Esophagus (tissue), 2 donors: ENCODE measurements around the gene MAPK14. TPM values are rescaled to one million over a fixed set of nuclear protein-coding genes. Genes with fewer than 3 reads are reported as not detected.

Experiments used
- H3K27ac ChIP-seq, 2 donors: one replicate each; pipeline ENCODE4 v1.5.1; 2013; ENCODE audit warnings: low read depth in 2 of 2, mild to moderate bottlenecking in 2 of 2, inconsistent platforms in 1 of 2, low read length in 1 of 2, moderate library complexity in 1 of 2
- H3K27me3 ChIP-seq, 2 donors: one replicate each; pipeline ENCODE4 v1.6.1; 2013; ENCODE audit warnings: low read length in 2 of 2, control low read depth in 1 of 2, mild to moderate bottlenecking in 1 of 2; ENCODE audit not compliant: insufficient read depth in 2 of 2, control insufficient read depth in 1 of 2
- H3K36me3 ChIP-seq, 2 donors: one replicate each; pipeline ENCODE4 v1.6.1; 2013; ENCODE audit warnings: low read length in 1 of 2; ENCODE audit not compliant: control insufficient read depth in 2 of 2, insufficient read depth in 2 of 2
- H3K4me1 ChIP-seq, 2 donors: one replicate each; pipeline ENCODE4 v1.6.1; 2013; ENCODE audit warnings: low read length in 1 of 2; ENCODE audit not compliant: control insufficient read depth in 2 of 2, insufficient read depth in 2 of 2
- H3K4me3 ChIP-seq, 2 donors: one replicate each; pipeline ENCODE4 v1.5.1; 2013; ENCODE audit warnings: low read length in 2 of 2, mild to moderate bottlenecking in 2 of 2, low read depth in 1 of 2, moderate library complexity in 1 of 2
- H3K9me3 ChIP-seq, 2 donors: one replicate each; pipeline ENCODE4 v1.6.1; 2013; ENCODE audit warnings: mild to moderate bottlenecking in 2 of 2, low read depth in 1 of 2, low read length in 1 of 2, moderate library complexity in 1 of 2; ENCODE audit not compliant: control insufficient read depth in 2 of 2, insufficient read depth in 1 of 2
- WGBS, 2 donors: extraction: QIAGEN DNeasy Blood & Tissue Kit; methylation state at CpG; one replicate each; pipeline ENCODE4 v1.1.7; 2013; 5-methylcytosine and 5-hydroxymethylcytosine counted together
- polyA plus RNA-seq, 2 donors: library from polyadenylated mRNA; stranded (reverse); fragments of 200-250 nt; gene quantifications; one replicate each; pipeline ENCODE4 v1.2.3, GENCODE V29; 2013
- donor health status: healthy with polysubstance abuse.
- donor health status: Bipolar disorder and iron deficiency.

Gene MAPK14
- polyA plus RNA-seq, 2 donors, result 11.3 to 19.1 TPM

- H3K4me1 ChIP-seq, result peaks cover 0 to 3% of the 10 kb centered on the region in 2 donors
- H3K27ac ChIP-seq, result no peak overlapping the region
- no peaks in the 10 kb centered on the region for H3K9me3 ChIP-seq
- no peaks in the 10 kb centered on the region for H3K27me3 ChIP-seq
- no peak overlapping the region for H3K4me3 ChIP-seq
- H3K36me3 ChIP-seq, result peaks cover 0 to 2% of the 10 kb centered on the region in 2 donors
- 63 to 82% methylated on average over 3 of the region's 3 CpGs for WGBS, 2 donors
Observed at GRCh38 chr6:36064770-36065396, 37.3 kb downstream of the MAPK14 start.

- no peaks in the 10 kb centered on the region for H3K36me3 ChIP-seq
- no peaks in the 10 kb centered on the region for H3K9me3 ChIP-seq
- H3K4me3 ChIP-seq, result no peak overlapping the region
- no peaks in the 10 kb centered on the region for H3K27me3 ChIP-seq
- no peak overlapping the region for H3K27ac ChIP-seq
- peaks cover 0 to 3% of the 10 kb centered on the region in 2 donors for H3K4me1 ChIP-seq
Observed at GRCh38 chr6:36065916-36066315, 38.3 kb downstream of the MAPK14 start.

GRCh38 chr6:36066817-36067216, 39.2 kb downstream of the MAPK14 start:
- 70 to 98% methylated on average over 2 of the region's 2 CpGs for WGBS, 2 donors
- Histone ChIP-seq H3K27me3 (no peaks in the 10 kb centered on the region), H3K27ac (no peak overlapping the region), H3K9me3 (no peaks in the 10 kb centered on the region), H3K4me3 (no peak overlapping the region), H3K4me1 (peaks cover 0 to 3% of the 10 kb centered on the region in 2 donors), H3K36me3 (no peaks in the 10 kb centered on the region)

GRCh38 chr6:36067374-36068011, 39.9 kb downstream of the MAPK14 start:
- Histone ChIP-seq H3K36me3 (no peaks in the 10 kb centered on the region), H3K4me3 (no peak overlapping the region), H3K4me1 (peaks cover 0 to 3% of the 10 kb centered on the region in 2 donors), H3K27ac (no peak overlapping the region), H3K9me3 (no peaks in the 10 kb centered on the region), H3K27me3 (no peaks in the 10 kb centered on the region)
- 75 to 80% methylated on average over 3 of the region's 3 CpGs for WGBS, 2 donors

GRCh38 chr6:36068012-36068392, 40.4 kb downstream of the MAPK14 start:
- Histone ChIP-seq H3K9me3 (no peaks in the 10 kb centered on the region), H3K27ac (no peak overlapping the region), H3K4me1 (peaks cover 0 to 3% of the 10 kb centered on the region in 2 donors), H3K27me3 (no peaks in the 10 kb centered on the region), H3K4me3 (no peak overlapping the region), H3K36me3 (no peaks in the 10 kb centered on the region)

GRCh38 chr6:36068586-36068985, 41.0 kb downstream of the MAPK14 start:
- Histone ChIP-seq H3K9me3 (no peaks in the 10 kb centered on the region), H3K4me1 (peaks cover 0 to 3% of the 10 kb centered on the region in 2 donors), H3K27me3 (no peaks in the 10 kb centered on the region), H3K4me3 (no peak overlapping the region), H3K27ac (no peak overlapping the region), H3K36me3 (no peaks in the 10 kb centered on the region)
- WGBS, 2 donors, result 70 to 88% methylated on average over 3 of the region's 3 CpGs

GRCh38 chr6:36069573-36069972, 42.0 kb downstream of the MAPK14 start:
- whole genome bisulfite sequencing, 2 donors, result 43 to 54% methylated on average over 1 of the region's 1 CpG
- H3K36me3 ChIP-seq, result no peaks in the 10 kb centered on the region
- H3K9me3 ChIP-seq, result no peaks in the 10 kb centered on the region
- no peaks in the 10 kb centered on the region for H3K27me3 ChIP-seq
- H3K4me1 ChIP-seq, result peaks cover 0 to 3% of the 10 kb centered on the region in 2 donors
- H3K27ac ChIP-seq, result no peak overlapping the region
- H3K4me3 ChIP-seq, result no peak overlapping the region

- H3K36me3 ChIP-seq, result no peaks in the 10 kb centered on the region
- WGBS, 2 donors, result 65 to 69% methylated on average over 3 of the region's 3 CpGs
Observed at GRCh38 chr6:36070252-36070651, 42.6 kb downstream of the MAPK14 start.

GRCh38 chr6:36071281-36071680, 43.7 kb downstream of the MAPK14 start:
- no peak overlapping the region for H3K4me3 ChIP-seq
- H3K36me3 ChIP-seq, result no peaks in the 10 kb centered on the region
- 64 to 66% methylated on average over 3 of the region's 3 CpGs for WGBS, 2 donors
- no peaks in the 10 kb centered on the region for H3K9me3 ChIP-seq
- H3K27ac ChIP-seq, result peak overlapping the region; percentile 7 to 47
- H3K4me1 ChIP-seq, result no peaks in the 10 kb centered on the region
- H3K27me3 ChIP-seq, result no peaks in the 10 kb centered on the region

More at GRCh38 chr6:36070252-36070651, 42.6 kb downstream of the MAPK14 start:
- no peaks in the 10 kb centered on the region for H3K27me3 ChIP-seq
- peaks cover 0 to 2% of the 10 kb centered on the region in 2 donors for H3K4me1 ChIP-seq
- H3K9me3 ChIP-seq, result no peaks in the 10 kb centered on the region
- H3K4me3 ChIP-seq, result no peak overlapping the region
- H3K27ac ChIP-seq, result no peak overlapping the region

GRCh38 chr6:36071714-36072113, 44.1 kb downstream of the MAPK14 start:
- 65 to 71% methylated on average over 1 of the region's 1 CpG for WGBS, 2 donors
- H3K36me3 ChIP-seq, result no peaks in the 10 kb centered on the region
- H3K27me3 ChIP-seq, result no peaks in the 10 kb centered on the region
- H3K9me3 ChIP-seq, result no peaks in the 10 kb centered on the region
- no peak overlapping the region for H3K4me3 ChIP-seq
- peak overlapping the region; percentile 12 to 42 for H3K27ac ChIP-seq
- H3K4me1 ChIP-seq, result no peaks in the 10 kb centered on the region
